ENCODE data around the gene SND1.

SND1 gene

GRCh38 chr7:127908430-127909258 is 256.6 kb downstream of the SND1 start:
- Histone ChIP-seq H3K9me3 (ENCODE audit: control insufficient read depth, insufficient read depth, low read length) (no peaks in the 10 kb centered on the region), H3K36me3 (ENCODE audit: control insufficient read depth, insufficient read depth, low read length) (peaks cover 17% of the 10 kb centered on the region; the same call in 1 of the 2 replicates), H3K9ac (ENCODE audit: low read depth, low read length) (no peak overlapping the region), H3K27ac (ENCODE audit: low read depth, low read length) (no peak overlapping the region), H3K4me3 (ENCODE audit: low read depth, low read length) (no peak overlapping the region), H3K27me3 (ENCODE audit: control insufficient read depth, insufficient read depth, low read length) (no peaks in the 10 kb centered on the region), H3K4me1 (ENCODE audit: control insufficient read depth, insufficient read depth, low read length) (peaks cover 40% of the 10 kb centered on the region)

GRCh38 chr7:127909424-127910152 is 257.6 kb downstream of the SND1 start:
- Histone ChIP-seq H3K27ac (ENCODE audit: low read depth, low read length) (no peak overlapping the region), H3K36me3 (ENCODE audit: control insufficient read depth, insufficient read depth, low read length) (peaks cover 17% of the 10 kb centered on the region; the same call in 1 of the 2 replicates), H3K4me1 (ENCODE audit: control insufficient read depth, insufficient read depth, low read length) (peaks cover 31% of the 10 kb centered on the region), H3K27me3 (ENCODE audit: control insufficient read depth, insufficient read depth, low read length) (no peaks in the 10 kb centered on the region), H3K4me3 (ENCODE audit: low read depth, low read length) (no peak overlapping the region), H3K9me3 (ENCODE audit: control insufficient read depth, insufficient read depth, low read length) (no peaks in the 10 kb centered on the region), H3K9ac (ENCODE audit: low read depth, low read length) (no peak overlapping the region)

GRCh38 chr7:127910670-127911069 is 258.7 kb downstream of the SND1 start:
- H3K36me3 ChIP-seq (ENCODE audit: control insufficient read depth, insufficient read depth, low read length): 0 out of 2 replicates have a peak, but pooled peaks cover 9% of the 10 kb centered on the region
- no peak overlapping the region for H3K9ac ChIP-seq (ENCODE audit: low read depth, low read length)
- H3K27me3 ChIP-seq (ENCODE audit: control insufficient read depth, insufficient read depth, low read length): no peaks in the 10 kb centered on the region
- H3K27ac ChIP-seq (ENCODE audit: low read depth, low read length): no peak overlapping the region
- H3K9me3 ChIP-seq (ENCODE audit: control insufficient read depth, insufficient read depth, low read length): no peaks in the 10 kb centered on the region
- no peak overlapping the region for H3K4me3 ChIP-seq (ENCODE audit: low read depth, low read length)
- peaks cover 20% of the 10 kb centered on the region for H3K4me1 ChIP-seq (ENCODE audit: control insufficient read depth, insufficient read depth, low read length)

GRCh38 chr7:127911968-127912511 is 260.0 kb downstream of the SND1 start:
- Histone ChIP-seq H3K36me3 (ENCODE audit: control insufficient read depth, insufficient read depth, low read length) (0 out of 2 replicates have a peak, but pooled peaks cover 5% of the 10 kb centered on the region), H3K4me1 (ENCODE audit: control insufficient read depth, insufficient read depth, low read length) (peaks cover 17% of the 10 kb centered on the region), H3K4me3 (ENCODE audit: low read depth, low read length) (no peak overlapping the region), H3K27ac (ENCODE audit: low read depth, low read length) (no peak overlapping the region), H3K27me3 (ENCODE audit: control insufficient read depth, insufficient read depth, low read length) (no peaks in the 10 kb centered on the region), H3K9ac (ENCODE audit: low read depth, low read length) (no peak overlapping the region), H3K9me3 (ENCODE audit: control insufficient read depth, insufficient read depth, low read length) (no peaks in the 10 kb centered on the region)

GRCh38 chr7:127912901-127913300 is 260.9 kb downstream of the SND1 start:
- Histone ChIP-seq H3K9ac (ENCODE audit: low read depth, low read length) (no peak overlapping the region), H3K4me3 (ENCODE audit: low read depth, low read length) (no peak overlapping the region), H3K27ac (ENCODE audit: low read depth, low read length) (no peak overlapping the region), H3K4me1 (ENCODE audit: control insufficient read depth, insufficient read depth, low read length) (peaks cover 17% of the 10 kb centered on the region), H3K27me3 (ENCODE audit: control insufficient read depth, insufficient read depth, low read length) (no peaks in the 10 kb centered on the region), H3K9me3 (ENCODE audit: control insufficient read depth, insufficient read depth, low read length) (no peaks in the 10 kb centered on the region), H3K36me3 (ENCODE audit: control insufficient read depth, insufficient read depth, low read length) (0 out of 2 replicates have a peak, but pooled peaks cover 5% of the 10 kb centered on the region)

DNA sequence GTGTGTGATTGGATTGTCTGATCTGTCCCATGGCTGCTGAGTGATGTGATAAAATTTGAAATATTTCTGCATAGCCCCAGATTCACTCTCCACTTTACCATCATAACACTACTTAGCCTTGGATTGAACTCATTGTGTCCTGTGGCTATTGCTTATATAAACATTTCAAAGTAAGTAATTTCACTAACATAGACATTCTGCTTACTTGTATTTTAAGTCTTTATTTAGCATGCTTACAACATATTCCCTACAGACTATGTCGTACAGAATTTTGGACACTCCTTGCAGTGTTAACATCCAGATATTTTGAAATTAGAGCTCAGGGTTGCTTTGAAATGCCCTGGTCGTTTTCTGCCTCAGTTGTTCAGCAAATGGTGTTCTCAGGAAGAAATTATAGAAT is 261.7 kb downstream of the SND1 start:
- Histone ChIP-seq H3K36me3 (ENCODE audit: control insufficient read depth, insufficient read depth, low read length) (0 out of 2 replicates have a peak, but pooled peaks cover 5% of the 10 kb centered on the region), H3K4me3 (ENCODE audit: low read depth, low read length) (no peak overlapping the region), H3K4me1 (ENCODE audit: control insufficient read depth, insufficient read depth, low read length) (peaks cover 17% of the 10 kb centered on the region), H3K27me3 (ENCODE audit: control insufficient read depth, insufficient read depth, low read length) (no peaks in the 10 kb centered on the region), H3K9ac (ENCODE audit: low read depth, low read length) (no peak overlapping the region), H3K9me3 (ENCODE audit: control insufficient read depth, insufficient read depth, low read length) (no peaks in the 10 kb centered on the region), H3K27ac (ENCODE audit: low read depth, low read length) (no peak overlapping the region)

DNA sequence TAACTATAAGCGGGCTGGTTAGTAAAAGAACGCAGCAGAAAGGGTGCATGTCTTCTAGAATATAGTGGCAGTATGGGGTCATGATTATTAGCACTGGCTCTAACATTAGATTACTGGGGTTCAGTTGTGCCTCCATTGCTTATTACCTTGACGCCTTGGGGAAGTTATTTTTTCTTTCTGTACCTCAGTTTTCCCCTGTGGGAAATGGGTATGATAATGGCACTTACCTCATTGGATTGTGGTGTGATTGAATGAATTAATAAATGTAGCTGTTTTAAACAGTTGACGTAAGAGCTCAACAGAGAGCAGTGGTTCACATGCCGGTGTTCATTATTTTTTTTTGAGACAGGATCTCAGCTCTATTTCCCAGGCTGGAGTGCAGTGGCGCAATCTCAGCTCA is 262.7 kb downstream of the SND1 start:
- peaks cover 17% of the 10 kb centered on the region for H3K4me1 ChIP-seq (ENCODE audit: control insufficient read depth, insufficient read depth, low read length)
- no peak overlapping the region for H3K9ac ChIP-seq (ENCODE audit: low read depth, low read length)
- no peaks in the 10 kb centered on the region for H3K36me3 ChIP-seq (ENCODE audit: control insufficient read depth, insufficient read depth, low read length)
- no peak overlapping the region for H3K27ac ChIP-seq (ENCODE audit: low read depth, low read length)
- no peak overlapping the region for H3K4me3 ChIP-seq (ENCODE audit: low read depth, low read length)
- H3K27me3 ChIP-seq (ENCODE audit: control insufficient read depth, insufficient read depth, low read length): no peaks in the 10 kb centered on the region
- H3K9me3 ChIP-seq (ENCODE audit: control insufficient read depth, insufficient read depth, low read length): no peaks in the 10 kb centered on the region

DNA sequence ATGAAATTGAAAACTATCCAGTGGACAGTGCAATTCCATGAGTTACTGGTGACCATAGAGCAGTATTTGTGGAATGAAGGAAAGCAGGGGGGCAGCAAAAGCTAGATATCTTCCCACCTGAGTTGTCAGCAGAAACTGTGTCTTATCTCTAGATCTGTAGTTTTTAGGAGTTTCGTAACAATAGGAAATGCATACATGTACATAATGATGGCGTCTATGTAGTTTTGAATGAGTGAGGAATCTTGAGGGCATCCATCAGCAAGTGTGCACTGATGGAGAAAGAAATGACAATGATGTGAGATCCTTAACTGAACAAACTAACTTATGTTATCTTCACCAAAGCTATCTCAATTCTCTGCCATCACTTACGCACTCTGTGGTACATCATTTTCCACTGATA is 264.7 kb downstream of the SND1 start:
- Histone ChIP-seq H3K36me3 (ENCODE audit: control insufficient read depth, insufficient read depth, low read length) (no peaks in the 10 kb centered on the region), H3K4me3 (ENCODE audit: low read depth, low read length) (no peak overlapping the region), H3K27ac (ENCODE audit: low read depth, low read length) (no peak overlapping the region), H3K9ac (ENCODE audit: low read depth, low read length) (no peak overlapping the region), H3K27me3 (ENCODE audit: control insufficient read depth, insufficient read depth, low read length) (no peaks in the 10 kb centered on the region), H3K9me3 (ENCODE audit: control insufficient read depth, insufficient read depth, low read length) (no peaks in the 10 kb centered on the region), H3K4me1 (ENCODE audit: control insufficient read depth, insufficient read depth, low read length) (peaks cover 17% of the 10 kb centered on the region)

DNA sequence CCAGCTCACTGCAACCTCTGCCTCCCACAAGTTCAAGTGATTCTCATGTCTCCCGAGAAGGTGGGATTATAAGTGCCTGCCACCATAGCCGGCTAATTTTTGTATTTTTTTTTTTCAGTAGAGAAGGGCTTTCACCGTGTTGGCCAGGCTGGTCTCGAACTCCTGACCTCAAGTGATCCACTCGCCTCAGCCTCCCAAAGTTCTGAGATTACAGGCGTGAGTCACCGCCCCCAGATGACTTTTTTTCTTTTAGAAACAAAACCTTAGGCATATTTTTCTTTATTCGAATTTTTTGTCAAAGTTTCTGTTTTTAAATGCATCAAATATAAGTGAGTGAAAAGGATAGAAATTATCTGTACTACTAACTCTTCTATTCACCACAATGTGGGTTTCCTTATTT is 266.1 kb downstream of the SND1 start:
- Histone ChIP-seq H3K27ac (ENCODE audit: low read depth, low read length) (no peak overlapping the region), H3K4me1 (ENCODE audit: control insufficient read depth, insufficient read depth, low read length) (peaks cover 5% of the 10 kb centered on the region; the same call in 1 of the 2 replicates), H3K27me3 (ENCODE audit: control insufficient read depth, insufficient read depth, low read length) (no peaks in the 10 kb centered on the region), H3K9ac (ENCODE audit: low read depth, low read length) (no peak overlapping the region), H3K36me3 (ENCODE audit: control insufficient read depth, insufficient read depth, low read length) (no peaks in the 10 kb centered on the region), H3K9me3 (ENCODE audit: control insufficient read depth, insufficient read depth, low read length) (no peaks in the 10 kb centered on the region), H3K4me3 (ENCODE audit: low read depth, low read length) (no peak overlapping the region)

DNA sequence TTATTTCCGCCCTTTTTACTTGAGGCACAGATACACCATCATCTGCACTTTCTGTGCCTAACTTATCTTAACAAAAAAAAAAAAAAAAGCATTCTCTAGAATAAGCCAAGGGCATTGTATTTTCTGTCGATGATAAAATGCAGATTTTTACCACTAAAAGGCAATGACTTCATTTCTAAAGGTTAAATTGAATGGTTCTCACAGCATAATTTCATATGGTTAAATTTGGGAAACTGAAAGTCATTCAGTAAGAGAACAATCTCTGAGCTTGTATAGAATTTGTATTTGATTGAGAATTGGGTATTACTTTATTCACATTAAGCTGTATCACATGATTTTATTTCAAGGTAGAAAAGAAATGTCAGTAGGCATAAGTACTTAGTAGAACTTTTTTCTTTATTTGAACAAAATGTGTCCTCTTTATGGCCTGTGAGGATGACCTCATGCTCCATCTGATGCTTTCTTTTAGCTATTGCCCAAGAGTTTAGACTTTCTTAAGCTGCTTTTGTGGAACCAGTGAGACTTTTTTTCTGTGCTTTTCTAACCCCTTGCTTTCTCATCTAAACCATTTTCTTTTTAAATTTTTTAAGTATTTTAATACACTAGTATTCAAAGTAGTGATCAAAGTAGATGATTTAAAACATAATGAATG is 268.9 kb downstream of the SND1 start:
- Histone ChIP-seq H3K36me3 (ENCODE audit: control insufficient read depth, insufficient read depth, low read length) (no peaks in the 10 kb centered on the region), H3K4me1 (ENCODE audit: control insufficient read depth, insufficient read depth, low read length) (no peaks in the 10 kb centered on the region), H3K9ac (ENCODE audit: low read depth, low read length) (no peak overlapping the region), H3K27me3 (ENCODE audit: control insufficient read depth, insufficient read depth, low read length) (no peaks in the 10 kb centered on the region), H3K4me3 (ENCODE audit: low read depth, low read length) (no peak overlapping the region), H3K9me3 (ENCODE audit: control insufficient read depth, insufficient read depth, low read length) (no peaks in the 10 kb centered on the region), H3K27ac (ENCODE audit: low read depth, low read length) (no peak overlapping the region)

Data from HUES48 (cell line).